Sciatic nerve (tissue), 2 donors: ENCODE results near the gene NAGLU. TPM values are rescaled to one million over a fixed set of nuclear protein-coding genes. Genes with fewer than 3 reads are reported as not detected.

Experiments
- ATAC-seq: fragments of 200-7000 bp; cut with Tn5 transposase; one replicate; pipeline ENCODE4 v1.9.1; 2020; ENCODE audit warnings: mild to moderate bottlenecking, moderate library complexity
- DNase-seq: peaks from one replicate; pipeline ENCODE4 v3.0.0-alpha.2; 2020; ENCODE audit warnings: low spot score
- intact Hi-C: fragments of 100-400 bp; cut with DNase I; formaldehyde crosslinking; loops from one replicate; pipeline ENCODE4 v1.14.2; 2022
- total RNA-seq: library from RNA; stranded (reverse); fragmentation: NEBNext Ultra II Directional; extraction: Animal tissue kit (Norgen Biotek cat#: 25700); gene quantifications from one replicate; pipeline ENCODE4 v1.2.1, GENCODE V29; 2021
- donor health status: DM: no; HTN: no; CAD: no.
- donor health status: DM: no; HTN: no; CAD: no.

NAGLU gene
- total RNA-seq, 1 donor from 2014 or later: 28.8 TPM

- DNase-seq (peak; percentile 95), ATAC-seq (peak; percentile 87)
- intact Hi-C loops: loop anchor here (10.0 kb wide), 1 partner anchor 105 kb away; no protein-coding TSS in a partner anchor
These were observed 16.2 kb upstream of the NAGLU start for GRCh38 chr17:42519546-42520491.

GRCh38 chr17:42520540-42520951 is 15.5 kb upstream of the NAGLU start:
- ATAC-seq: peak; percentile 0
- intact Hi-C loops: no loop called here
- DNase-seq: peak; percentile 74

GRCh38 chr17:42521036-42521435 is 15.0 kb upstream of the NAGLU start:
- ATAC-seq (no peak), DNase-seq (no peak)
- intact Hi-C loops: no loop called here

- peak; percentile 63 for DNase-seq
- intact Hi-C loops: no loop called here
- ATAC-seq: no peak
These were observed 14.3 kb upstream of the NAGLU start for GRCh38 chr17:42521666-42522262.

GRCh38 chr17:42522263-42522790 is 13.7 kb upstream of the NAGLU start:
- intact Hi-C loops: no loop called here

GRCh38 chr17:42522798-42523278 is 13.2 kb upstream of the NAGLU start:
- ATAC-seq: no peak
- DNase-seq: no peak
- intact Hi-C loops: no loop called here

More at GRCh38 chr17:42522263-42522790, 13.7 kb upstream of the NAGLU start:
- DNase-seq (peak; percentile 61), ATAC-seq (no peak)

GRCh38 chr17:42525221-42525620 is 10.8 kb upstream of the NAGLU start:
- no peak for DNase-seq
- intact Hi-C loops: loop anchor here (5.0 kb wide), 1 partner anchor 203 kb away; no protein-coding TSS in a partner anchor
- ATAC-seq: no peak

- intact Hi-C loops: loop anchor here (5.0 kb wide), 1 partner anchor 204 kb away; no protein-coding TSS in a partner anchor
- DNase-seq (peak; percentile 62), ATAC-seq (peak; percentile 64)
These were observed 10.0 kb upstream of the NAGLU start for GRCh38 chr17:42526031-42526444.

- DNase-seq: no peak
- ATAC-seq: no peak
- intact Hi-C loops: loop anchor here (5.0 kb wide), 1 partner anchor 206 kb away; no protein-coding TSS in a partner anchor
These were observed 8.1 kb upstream of the NAGLU start for GRCh38 chr17:42527932-42528331.

GRCh38 chr17:42529061-42529460 is 7.0 kb upstream of the NAGLU start:
- no peak for ATAC-seq
- no peak for DNase-seq
- intact Hi-C loops: loop anchor here (5.0 kb wide), 1 partner anchor 207 kb away; no protein-coding TSS in a partner anchor

GRCh38 chr17:42530952-42531454 is 5.0 kb upstream of the NAGLU start:
- intact Hi-C loops: no loop called here
- ATAC-seq: no peak
- no peak for DNase-seq

- ATAC-seq (no peak), DNase-seq (peak; percentile 78)
- intact Hi-C loops: no loop called here
These were observed 4.3 kb upstream of the NAGLU start for GRCh38 chr17:42531455-42532354.

GRCh38 chr17:42535155-42536047 is 640 bp upstream of the NAGLU start:
- peak; percentile 1 for ATAC-seq

GRCh38 chr17:42536372-42537155 is 523 bp downstream of the NAGLU start:
- intact Hi-C loops: no loop called here
- DNase-seq (peak; percentile 91), ATAC-seq (peak; percentile 77)

More at GRCh38 chr17:42535155-42536047, 640 bp upstream of the NAGLU start:
- no peak for DNase-seq
- intact Hi-C loops: no loop called here

GRCh38 chr17:42537156-42537805 is 1.2 kb downstream of the NAGLU start:
- intact Hi-C loops: no loop called here
- no peak for ATAC-seq
- DNase-seq: peak; percentile 69

GRCh38 chr17:42537826-42538451 is 1.9 kb downstream of the NAGLU start:
- DNase-seq: no peak
- no peak for ATAC-seq
- intact Hi-C loops: no loop called here
